Osteocyte (in vitro differentiated cells): Measurements from ENCODE around the gene ACTR3C. TPM values are rescaled to one million over a fixed set of nuclear protein-coding genes. Genes with fewer than 3 reads are reported as not detected.

Experiments
- DNase-seq: peaks from one replicate; pipeline ENCODE4 v3.0.0; 2021; ENCODE audit warnings: mixed read lengths; ENCODE audit not compliant: unreplicated experiment; ENCODE audit errors: extremely low spot score
- H3K27ac Mint-ChIP-seq: one replicate; pipeline ENCODE4 v1.8.0; 2021; ENCODE audit warnings: mild to moderate bottlenecking, mixed read lengths; ENCODE audit not compliant: unreplicated experiment
- H3K27me3 Mint-ChIP-seq: one replicate; pipeline ENCODE4 v1.8.0; 2021; ENCODE audit warnings: mixed read lengths; ENCODE audit not compliant: unreplicated experiment
- H3K36me3 Mint-ChIP-seq: one replicate; pipeline ENCODE4 v1.8.0; 2021; ENCODE audit warnings: mixed read lengths; ENCODE audit not compliant: unreplicated experiment
- H3K4me1 Mint-ChIP-seq: one replicate; pipeline ENCODE4 v1.8.0; 2021; ENCODE audit warnings: mixed read lengths; ENCODE audit not compliant: unreplicated experiment
- H3K4me3 Mint-ChIP-seq: one replicate; pipeline ENCODE4 v1.8.0; 2021; ENCODE audit warnings: mild to moderate bottlenecking, moderate library complexity, mixed read lengths; ENCODE audit not compliant: unreplicated experiment
- H3K9me3 Mint-ChIP-seq: one replicate; pipeline ENCODE4 v1.8.0; 2021; ENCODE audit warnings: mixed read lengths; ENCODE audit not compliant: unreplicated experiment
- CTCF ChIP-seq: fragments of 200-600 bp; sonication (generic); IDR thresholded peaks from 2 replicates; pipeline ENCODE4 v1.5.0; 2021; ENCODE audit warnings: antibody characterized with exemption, mild to moderate bottlenecking, moderate library complexity
- total RNA-seq: library from RNA; stranded (reverse); gene quantifications from 2 replicates; pipeline ENCODE4 v1.2.1, GENCODE V29; 2021

Gene ACTR3C
- total RNA-seq, 1 donor from 2014 or later = not detected

- H3K36me3 Mint-ChIP-seq = no peaks in the 10 kb centered on the region
- no peak overlapping the region for H3K27ac Mint-ChIP-seq
- DNase-seq = no peak
- H3K27me3 Mint-ChIP-seq = peaks cover 8% of the 10 kb centered on the region
- H3K4me3 Mint-ChIP-seq = no peak overlapping the region
- TF ChIP-seq CTCF = no peak
- peaks cover 2% of the 10 kb centered on the region for H3K4me1 Mint-ChIP-seq
- H3K9me3 Mint-ChIP-seq = no peaks in the 10 kb centered on the region
Measured at GRCh38 chr7:150355666-150356059, 32.3 kb upstream of the ACTR3C start.

- no peak for TF ChIP-seq CTCF
- Mint-ChIP-seq H3K36me3 (no peaks in the 10 kb centered on the region), H3K27ac (no peak overlapping the region), H3K27me3 (peaks cover 12% of the 10 kb centered on the region), H3K4me3 (no peak overlapping the region), H3K9me3 (no peaks in the 10 kb centered on the region), H3K4me1 (peaks cover 2% of the 10 kb centered on the region)
- DNase-seq = no peak
Measured at GRCh38 chr7:150351587-150352194, 28.3 kb upstream of the ACTR3C start.

GRCh38 chr7:150346922-150347321, 23.6 kb upstream of the ACTR3C start:
- Mint-ChIP-seq H3K9me3 (peaks cover 8% of the 10 kb centered on the region), H3K36me3 (no peaks in the 10 kb centered on the region), H3K27ac (no peak overlapping the region), H3K27me3 (peaks cover 32% of the 10 kb centered on the region), H3K4me3 (no peak overlapping the region), H3K4me1 (peaks cover 2% of the 10 kb centered on the region)
- no peak for TF ChIP-seq CTCF
- no peak for DNase-seq

- H3K27ac Mint-ChIP-seq = no peak overlapping the region
- H3K4me1 Mint-ChIP-seq = peaks cover 4% of the 10 kb centered on the region
- H3K9me3 Mint-ChIP-seq = peaks cover 8% of the 10 kb centered on the region
- no peak for TF ChIP-seq CTCF
- no peak for DNase-seq
- H3K4me3 Mint-ChIP-seq = no peak overlapping the region
- H3K36me3 Mint-ChIP-seq = no peaks in the 10 kb centered on the region
- peaks cover 41% of the 10 kb centered on the region for H3K27me3 Mint-ChIP-seq
Measured at GRCh38 chr7:150345012-150345411, 21.7 kb upstream of the ACTR3C start.

- H3K27me3 Mint-ChIP-seq = peaks cover 45% of the 10 kb centered on the region
- H3K4me3 Mint-ChIP-seq = no peak overlapping the region
- H3K36me3 Mint-ChIP-seq = no peaks in the 10 kb centered on the region
- DNase-seq = no peak
- peaks cover 8% of the 10 kb centered on the region for H3K9me3 Mint-ChIP-seq
- no peak overlapping the region for H3K27ac Mint-ChIP-seq
- TF ChIP-seq CTCF = no peak
- H3K4me1 Mint-ChIP-seq = peaks cover 6% of the 10 kb centered on the region
Measured at GRCh38 chr7:150344299-150344698, 21.0 kb upstream of the ACTR3C start.
